Testis (tissue), 2 donors: Measurements from ENCODE around the gene FRS3.

Experiments used
- CTCF ChIP-seq, 3 experiments: fragments of 450-650 bp in 2 of 3; fragments of 200-600 bp in 1 of 3; sonication (generic) in 1 of 3; IDR thresholded peaks; one replicate each; pipeline ENCODE4 v1.5.1; 2016 to 2019; ENCODE audit warnings: antibody characterized with exemption in 3 of 3, mild to moderate bottlenecking in 2 of 3, moderate library complexity in 1 of 3
- POLR2A ChIP-seq: fragments of 450-650 bp; IDR thresholded peaks from one replicate; pipeline ENCODE4 v1.6.1; 2017; ENCODE audit warnings: antibody characterized with exemption, mild to moderate bottlenecking, moderate library complexity

- TF ChIP-seq CTCF (IDR thresholded peaks at IDR 0.05): no peak
- TF ChIP-seq POLR2A: no peak
Measured at GRCh38 chr6:41821266-41821665, 41.6 kb upstream of the FRS3 start.
